SK-N-SH (cell line): Measurements from ENCODE around the gene ZNF665. TPM values are rescaled to one million over a fixed set of nuclear protein-coding genes. Genes with fewer than 3 reads are reported as not detected.

Experiments used
- CTCF ChIA-PET: fragments of 300-600, 350-600 bp; formaldehyde crosslinking; extraction: SDS; loops from one replicate; lab custom pipeline; 2021; lab: Yijun Ruan, JAX
- POLR2A ChIA-PET: fragments of 350-600 bp; sonication (Branson Sonifier 250); formaldehyde crosslinking; extraction: SDS; loops from one replicate; lab custom pipeline; 2020; ENCODE audit warnings: antibody characterized with exemption, inconsistent platforms; lab: Yijun Ruan, JAX
- DNase-seq: peaks from one replicate; pipeline ENCODE4 v3.0.0; 2012
- H2AFZ ChIP-seq: fragments of 200-600 bp; sonication (generic); 2 replicates; pipeline ENCODE4 v1.8.1; 2016; ENCODE audit warnings: antibody characterized with exemption, mild to moderate bottlenecking, low read depth
- H3F3A ChIP-seq: fragments of 200-600 bp; sonication (generic); replicated peaks from 2 replicates; pipeline ENCODE3; 2016; ENCODE audit warnings: antibody characterized with exemption, mild to moderate bottlenecking; ENCODE audit not compliant: insufficient read depth
- H3K27ac ChIP-seq, 2 experiments: fragments of 200-500 bp in 1 of 2; fragments of 200-600 bp in 1 of 2; sonication (Bioruptor generic) in 1 of 2; sonication (generic), shearing (Covaris generic) in 1 of 2; 2 replicates each; pipeline versions ENCODE4 v1.5.1 to v1.6.1; 2014 to 2016; ENCODE audit warnings: low read depth in 2 of 2, inconsistent platforms in 1 of 2, low read length in 1 of 2, mild to moderate bottlenecking in 1 of 2, mixed read lengths in 1 of 2
- H3K27me3 ChIP-seq: fragments of 200-600 bp; sonication (generic), shearing (Covaris generic); 2 replicates; pipeline ENCODE4 v1.6.1; 2016; ENCODE audit warnings: mixed run types; ENCODE audit not compliant: insufficient read depth
- H3K36me3 ChIP-seq, 2 experiments: fragments of 200-500 bp in 1 of 2; fragments of 200-600 bp in 1 of 2; sonication (Bioruptor generic) in 1 of 2; sonication (generic) in 1 of 2; replicated peaks in 1 of 2; 2 replicates each; pipeline versions ENCODE3 to v1.5.1; 2014 to 2016; ENCODE audit warnings: low read length in 1 of 2, mild to moderate bottlenecking in 1 of 2; ENCODE audit not compliant: insufficient read depth in 2 of 2, control insufficient read depth in 1 of 2
- H3K4me1 ChIP-seq, 2 experiments: fragments of 200-500 bp in 1 of 2; fragments of 200-600 bp in 1 of 2; sonication (Bioruptor generic) in 1 of 2; sonication (generic), shearing (Covaris generic) in 1 of 2; 2 replicates each; pipeline versions ENCODE4 v1.5.1 to v1.6.1; 2014 to 2016; ENCODE audit warnings: low read depth in 1 of 2, low read length in 1 of 2, mixed run types in 1 of 2; ENCODE audit not compliant: insufficient read depth in 2 of 2, control insufficient read depth in 1 of 2
- H3K4me2 ChIP-seq: fragments of 200-600 bp; sonication (generic), shearing (Covaris generic); 2 replicates; pipeline ENCODE4 v1.6.1; 2017; ENCODE audit warnings: mixed run types
- H3K4me3 ChIP-seq, 2 experiments: fragments of 200-500 bp in 1 of 2; fragments of 200-600 bp in 1 of 2; sonication (Bioruptor generic) in 1 of 2; sonication (generic), shearing (Covaris generic) in 1 of 2; 2 replicates each; pipeline versions ENCODE4 v1.5.1 to v1.8.1; 2014 to 2016; ENCODE audit warnings: low read depth in 2 of 2, inconsistent platforms in 1 of 2, low read length in 1 of 2, mild to moderate bottlenecking in 1 of 2, mixed read lengths in 1 of 2, moderate library complexity in 1 of 2
- H3K79me2 ChIP-seq: fragments of 200-600 bp; sonication (generic); 2 replicates; pipeline ENCODE4 v1.8.1; 2017; ENCODE audit warnings: mild to moderate bottlenecking; ENCODE audit not compliant: insufficient read depth
- H3K9ac ChIP-seq: fragments of 200-600 bp; sonication (generic); 2 replicates; pipeline ENCODE4 v1.6.1; 2017; ENCODE audit warnings: mixed run types
- H3K9me2 ChIP-seq: fragments of 200-600 bp; sonication (generic); 2 replicates; pipeline ENCODE4 v1.6.1; 2017; ENCODE audit warnings: mixed run types
- H3K9me3 ChIP-seq: fragments of 200-600 bp; sonication (generic); 2 replicates; pipeline ENCODE4 v1.6.1; 2017; ENCODE audit warnings: mixed run types, mild to moderate bottlenecking, moderate library complexity
- H4K20me1 ChIP-seq: fragments of 200-600 bp; sonication (generic); 2 replicates; pipeline ENCODE4 v1.6.1; 2017; ENCODE audit warnings: mild to moderate bottlenecking, mixed run types; ENCODE audit not compliant: insufficient read depth
- ELF1 ChIP-seq: IDR thresholded peaks from 2 replicates; pipeline ENCODE4 v1.4.0; 2012
- GABPA ChIP-seq: IDR thresholded peaks from 2 replicates; pipeline ENCODE4 v1.4.0; 2012; ENCODE audit warnings: low read depth, mild to moderate bottlenecking
- MAX ChIP-seq: IDR thresholded peaks from 2 replicates; pipeline ENCODE4 v1.4.0; 2012; ENCODE audit warnings: low read depth
- MEF2A ChIP-seq: IDR thresholded peaks from 2 replicates; pipeline ENCODE4 v1.4.0; 2012; ENCODE audit warnings: low read depth, borderline replicate concordance
- MXI1 ChIP-seq: IDR thresholded peaks from 2 replicates; pipeline ENCODE4 v1.6.1; 2012; ENCODE audit warnings: mild to moderate bottlenecking, low read depth, low read length, improper control_type of control experiment
- NRF1 ChIP-seq: IDR thresholded peaks from 2 replicates; pipeline ENCODE4 v1.6.1; 2012; ENCODE audit warnings: low read depth, mild to moderate bottlenecking, low read length
- POLR2AphosphoS5 ChIP-seq: IDR thresholded peaks from 2 replicates; pipeline ENCODE4 v1.6.1; 2012; ENCODE audit warnings: low read depth, low read length
- RAD21 ChIP-seq: IDR thresholded peaks from 2 replicates; pipeline ENCODE4 v1.6.1; 2012; ENCODE audit warnings: mild to moderate bottlenecking, low read length
- REST ChIP-seq: IDR thresholded peaks from 2 replicates; pipeline ENCODE4 v1.6.1; 2012; ENCODE audit warnings: mild to moderate bottlenecking, low read depth, low read length, moderate library complexity
- SIN3A ChIP-seq: IDR thresholded peaks from 2 replicates; pipeline ENCODE4 v1.6.1; 2012; ENCODE audit warnings: low read depth, mild to moderate bottlenecking, low read length, moderate library complexity, borderline replicate concordance
- SMC3 ChIP-seq: IDR thresholded peaks from 2 replicates; pipeline ENCODE4 v1.6.1; 2012; ENCODE audit warnings: low read depth, low read length, improper control_type of control experiment
- USF1 ChIP-seq: IDR thresholded peaks from 2 replicates; pipeline ENCODE4 v1.4.0; 2012; ENCODE audit warnings: low read depth, borderline replicate concordance
- YY1 ChIP-seq: IDR thresholded peaks from 2 replicates; pipeline ENCODE4 v1.4.0; 2012; ENCODE audit warnings: low read depth, mild to moderate bottlenecking
- WGBS: methylation state at CpG from one replicate; pipeline ENCODE4 v1.1.6; 2017; ENCODE audit warnings: low lambda C conversion rate; 5-methylcytosine and 5-hydroxymethylcytosine counted together
- polyA plus RNA-seq, 3 experiments: library from polyadenylated mRNA; depleted of rRNA; stranded (reverse); fragments of >200 nt; gene quantifications; 2 replicates each; pipeline ENCODE4 v1.2.3, GENCODE V29; 2012

The ZNF665 gene
- 3.2 and 6.0 TPM in 2 replicates for polyA plus RNA-seq (2012; rRNA removed)
- 3.6 and 5.1 TPM in 2 replicates for polyA plus RNA-seq (2012; cell fraction: cytosol; rRNA removed)
- polyA plus RNA-seq (2012; cell fraction: nucleus; rRNA removed) = 3.4 and 5.3 TPM in 2 replicates

- H3K9me3 ChIP-seq = no peaks in the 10 kb centered on the region
- H3K36me3 ChIP-seq = peaks cover 2 to 6% of the 10 kb centered on the region in 2 experiments
- peak within 1 kb of the TSS; percentile 36 to 48; a peak in 2 of 4 replicates for H3K27ac ChIP-seq
- peak; percentile 92 for DNase-seq
- 6% methylated on average over 42 of the region's 53 CpGs for WGBS
- H2AFZ ChIP-seq = peak within 1 kb of the TSS; percentile 100
- H3K79me2 ChIP-seq = no peaks in the 10 kb centered on the region; the same call in 1 of the 2 replicates
- H3K9ac ChIP-seq = peak within 1 kb of the TSS; percentile 90
- no peaks in the 10 kb centered on the region for H3K9me2 ChIP-seq
- H3K4me3 ChIP-seq = peak within 1 kb of the TSS; percentile 75 to 89
- POLR2A ChIA-PET = no interaction called here
- H4K20me1 ChIP-seq = no peaks in the 10 kb centered on the region
- H3K27me3 ChIP-seq = no peaks in the 10 kb centered on the region
- CTCF ChIA-PET = no interaction called here
- peaks cover 10% of the 10 kb centered on the region for H3F3A ChIP-seq
- peak within 1 kb of the TSS; percentile 85 for H3K4me2 ChIP-seq
- peaks cover 0 to 5% of the 10 kb centered on the region in 2 experiments; a peak in 1 of 4 replicates for H3K4me1 ChIP-seq
- peak; percentile 78 for TF ChIP-seq MAX
- no peak for TF ChIP-seq RAD21
- TF ChIP-seq MXI1 = peak; percentile 71
- peak; percentile 93 for TF ChIP-seq ELF1
- no peak for TF ChIP-seq MEF2A
- no peak for TF ChIP-seq REST
- peak; percentile 72 for TF ChIP-seq GABPA
- peak; percentile 18; the same call in 1 of the 2 replicates for TF ChIP-seq YY1
- no peak for TF ChIP-seq SMC3
- peak; percentile 40; the same call in 1 of the 2 replicates for TF ChIP-seq NRF1
- TF ChIP-seq POLR2AphosphoS5 = peak; percentile 93
- TF ChIP-seq SIN3A = peak; percentile 59; the same call in 1 of the 2 replicates
- no peak for TF ChIP-seq USF1
These were observed at the start of gene ZNF665 for GRCh38 chr19:53192771-53193534. Gene ZNF665, minus strand, starts transcription at chr19:53193358. Its CDS starts 10,460 bp downstream, at chr19:53182898.
